H1 (cell line): Measurements from ENCODE around the gene RSL24D1. TPM values are rescaled to one million over a fixed set of nuclear protein-coding genes. Genes with fewer than 3 reads are reported as not detected.

Experiments
- ATF2 ChIP-seq: IDR thresholded peaks from 2 replicates; pipeline ENCODE4 v1.6.1; 2012; ENCODE audit warnings: low read length, inconsistent platforms
- HDAC6 ChIP-seq: IDR thresholded peaks from one replicate; pipeline ENCODE4 v1.7.1; 2012; ENCODE audit warnings: low read depth, mild to moderate bottlenecking, inconsistent platforms, low read length, moderate library complexity
- KDM4A ChIP-seq: IDR thresholded peaks from one replicate; pipeline ENCODE4 v1.7.1; 2012; ENCODE audit warnings: low read depth, mild to moderate bottlenecking, moderate library complexity, low read length, inconsistent platforms; ENCODE audit not compliant: severe bottlenecking
- RNF2 ChIP-seq: fragments of 200-900, 300-1000 bp; sonication (generic); IDR thresholded peaks from 2 replicates; pipeline ENCODE4 v1.7.1; 2016; ENCODE audit warnings: borderline replicate concordance, low read depth, mild to moderate bottlenecking, antibody characterized with exemption, low read length; ENCODE audit not compliant: poor library complexity, severe bottlenecking; ENCODE audit errors: missing control alignments
- SP2 ChIP-seq: IDR thresholded peaks from 2 replicates; pipeline ENCODE4 v1.6.1; 2012; ENCODE audit warnings: mild to moderate bottlenecking, low read length, inconsistent platforms
- polyA plus RNA-seq, 7 experiments: library from polyadenylated mRNA; depleted of rRNA in 3 of 7; stranded (reverse) in 5 of 7; unstranded in 2 of 7; fragments of >200 nt in 5 of 7; fragments of 200-250 nt in 2 of 7; gene quantifications; 1 replicate in 5 of 7; 2 replicates in 1 of 7; 4 replicates in 1 of 7; pipeline versions ENCODE4 v1.2.1 to v1.2.3, GENCODE V29; 2011 to 2013; ENCODE audit warnings: missing spikeins in 2 of 7, mixed read lengths in 2 of 7
- total RNA-seq: library from RNA; stranded (reverse); fragmentation: NEBNext Ultra II Directional; extraction: Animal tissue kit (Norgen Biotek cat#: 25700); gene quantifications from 2 replicates; pipeline ENCODE4 v1.2.1, GENCODE V29; 2021

Gene RSL24D1
- total and polyA plus RNA-seq, 2 of the 8 experiments (the other 6 are each of a cell fraction or from before 2014, with no cell fraction given): 45.7 to 130 TPM

- TF ChIP-seq ATF2 (no peak), RNF2 (no peak), SP2 (no peak), HDAC6 (no peak), KDM4A (no peak)
Observed at GRCh38 chr15:55241186-55241585, 44.4 kb upstream of the RSL24D1 start (continued).
